Measurements from ENCODE around the gene OR52N2. TPM values are rescaled to one million over a fixed set of nuclear protein-coding genes. Genes with fewer than 3 reads are reported as not detected.
A peak's percentile ranks its signal among the peaks of the same experiment; 100 is the strongest.

Gene OR52N2
- total RNA-seq = not detected

DNA sequence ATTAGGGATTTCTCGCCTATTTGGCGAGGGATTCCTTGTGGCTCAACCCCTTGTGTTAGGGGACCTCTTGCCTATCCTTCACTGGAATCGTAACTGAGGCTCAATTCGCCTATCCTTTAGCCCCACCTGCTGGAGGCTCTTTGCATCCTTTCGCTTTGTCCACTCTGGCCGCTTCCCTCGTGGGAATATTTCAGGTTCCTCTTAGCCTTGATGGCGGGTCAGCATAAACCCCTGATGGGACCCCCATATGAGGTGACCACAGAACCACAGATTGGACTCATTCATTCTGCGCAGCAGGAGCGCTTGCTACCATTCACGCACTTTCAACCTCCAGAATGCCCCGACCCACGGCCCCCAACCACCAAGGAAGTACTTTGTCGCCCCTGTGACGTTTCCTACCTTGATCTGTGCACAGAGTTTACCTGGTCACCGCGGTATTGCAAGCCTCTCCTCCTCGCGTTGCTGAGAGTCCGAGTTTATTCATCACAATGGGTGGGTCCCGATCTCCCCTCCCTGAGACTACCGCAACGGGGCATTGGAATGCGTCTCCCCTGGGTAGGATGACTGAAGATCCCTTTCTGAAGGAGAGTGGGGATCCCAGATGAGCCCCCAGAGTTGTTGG is at the start of gene OR52N2:
TSS of gene OR52N2 (plus strand) at position 425 of the 622 bp plus-strand sequence. CDS start 11,412 bp downstream, outside the sequence.
- intact Hi-C loops (cut with DNase I) = loop anchor here (5.0 to 10.0 kb wide), 3 partner anchors 134 to 681 kb away; no protein-coding TSS in a partner anchor
- H3K27ac ChIP-seq = no peak within 1 kb of the TSS
- H3K9me3 ChIP-seq = no peaks in the 10 kb centered on the region
- peak within 1 kb of the TSS; percentile 18 to 20 for H3K4me3 ChIP-seq
- H3K36me3 ChIP-seq = no peaks in the 10 kb centered on the region
- H3K27me3 ChIP-seq (replicated peaks; ENCODE audit: insufficient read depth) = no peaks in the 10 kb centered on the region
- no peaks in the 10 kb centered on the region for H3K4me1 ChIP-seq (replicated peaks)
- peak; percentile 63 for DNase-seq (ENCODE audit: low spot score)
- no peak for TF ChIP-seq POLR2A (IDR thresholded peaks at IDR 0.05)
- TF ChIP-seq, protein P1, sequence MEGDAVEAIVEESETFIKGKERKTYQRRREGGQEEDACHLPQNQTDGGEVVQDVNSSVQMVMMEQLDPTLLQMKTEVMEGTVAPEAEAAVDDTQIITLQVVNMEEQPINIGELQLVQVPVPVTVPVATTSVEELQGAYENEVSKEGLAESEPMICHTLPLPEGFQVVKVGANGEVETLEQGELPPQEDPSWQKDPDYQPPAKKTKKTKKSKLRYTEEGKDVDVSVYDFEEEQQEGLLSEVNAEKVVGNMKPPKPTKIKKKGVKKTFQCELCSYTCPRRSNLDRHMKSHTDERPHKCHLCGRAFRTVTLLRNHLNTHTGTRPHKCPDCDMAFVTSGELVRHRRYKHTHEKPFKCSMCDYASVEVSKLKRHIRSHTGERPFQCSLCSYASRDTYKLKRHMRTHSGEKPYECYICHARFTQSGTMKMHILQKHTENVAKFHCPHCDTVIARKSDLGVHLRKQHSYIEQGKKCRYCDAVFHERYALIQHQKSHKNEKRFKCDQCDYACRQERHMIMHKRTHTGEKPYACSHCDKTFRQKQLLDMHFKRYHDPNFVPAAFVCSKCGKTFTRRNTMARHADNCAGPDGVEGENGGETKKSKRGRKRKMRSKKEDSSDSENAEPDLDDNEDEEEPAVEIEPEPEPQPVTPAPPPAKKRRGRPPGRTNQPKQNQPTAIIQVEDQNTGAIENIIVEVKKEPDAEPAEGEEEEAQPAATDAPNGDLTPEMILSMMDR (IDR thresholded peaks at IDR 0.05) = peak; percentile 41 to 79 (median 68)
- WGBS = 24% methylated on average over 24 of the region's 24 CpGs

DNA sequence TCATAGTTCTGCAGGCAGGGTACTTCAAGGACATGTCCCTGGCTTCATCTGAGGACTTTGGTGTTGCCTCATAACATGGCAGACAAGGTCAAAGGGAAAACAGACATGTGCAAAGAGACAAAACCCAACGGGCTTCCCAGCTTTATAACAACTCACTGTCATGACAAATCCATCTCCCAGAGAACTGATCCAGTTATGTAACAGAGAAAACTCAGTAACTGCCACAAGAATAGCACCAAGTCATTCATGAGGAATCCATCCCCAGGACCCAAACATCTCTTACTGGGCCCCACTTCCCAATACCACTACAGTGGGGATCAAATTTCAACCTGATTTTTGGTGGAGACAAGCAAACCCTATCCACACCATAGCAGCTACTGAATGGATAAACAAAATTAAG is 41.7 kb upstream of the OR52N2 start:
- Histone ChIP-seq H3K4me1 (replicated peaks) (no peaks in the 10 kb centered on the region), H3K9me3 (no peaks in the 10 kb centered on the region), H3K27ac (no peak overlapping the region), H3K27me3 (replicated peaks; ENCODE audit: insufficient read depth) (no peaks in the 10 kb centered on the region), H3K4me3 (no peak overlapping the region), H3K36me3 (no peaks in the 10 kb centered on the region)
- intact Hi-C loops (cut with DNase I) = no loop called here
- 53% methylated on average over 1 of the region's 1 CpG for WGBS
- TF ChIP-seq, protein P1 (IDR thresholded peaks at IDR 0.05) = no peak
- TF ChIP-seq POLR2A (IDR thresholded peaks at IDR 0.05) = no peak
- TF ChIP-seq POLR2AphosphoS5 (IDR thresholded peaks at IDR 0.05) = no peak
- DNase-seq (ENCODE audit: low spot score) = no peak

GRCh38 chr11:5783255-5783654 is 25.5 kb upstream of the OR52N2 start, which contains the start of gene OR52N5:
TSS of gene OR52N5 (minus strand) at chr11:5783355. CDS start at chr11:5778634, 4,721 bp downstream.
- 58% methylated on average over 4 of the region's 4 CpGs for WGBS
- intact Hi-C loops (cut with DNase I) = no loop called here

DNA sequence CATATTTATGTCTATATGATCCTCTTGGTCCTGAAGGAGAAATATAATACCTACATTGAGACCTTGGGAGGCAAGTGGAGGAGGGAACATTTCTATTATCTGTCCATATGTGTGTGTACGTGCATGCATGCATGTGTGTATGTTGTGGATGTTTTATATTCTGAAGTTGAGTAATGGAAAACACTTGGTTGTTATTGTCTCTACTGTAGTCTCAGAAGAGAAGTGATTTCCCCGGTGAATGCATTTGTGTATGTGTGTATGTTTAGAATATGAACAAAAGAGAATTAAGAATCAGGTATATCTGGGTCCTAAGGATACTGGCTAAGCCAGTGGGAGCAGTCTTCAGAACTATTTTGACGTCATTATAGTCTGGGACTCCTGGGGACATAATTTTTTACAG is 17.6 kb upstream of the OR52N2 start, which contains the start of gene OR52N1:
TSS of gene OR52N1 (minus strand) at position 101 of the 400 bp plus-strand sequence. CDS start 2,449 bp downstream, outside the sequence.
- no peak for DNase-seq (ENCODE audit: low spot score)
- H3K27me3 ChIP-seq (replicated peaks; ENCODE audit: insufficient read depth) = no peaks in the 10 kb centered on the region
- no peak within 1 kb of the TSS for H3K4me3 ChIP-seq
- intact Hi-C loops (cut with DNase I) = no loop called here
- WGBS = 78% methylated on average over 3 of the region's 3 CpGs
- no peaks in the 10 kb centered on the region for H3K36me3 ChIP-seq
- H3K4me1 ChIP-seq (replicated peaks) = no peaks in the 10 kb centered on the region
- no peak within 1 kb of the TSS for H3K27ac ChIP-seq
- no peaks in the 10 kb centered on the region for H3K9me3 ChIP-seq
- TF ChIP-seq POLR2AphosphoS5 (IDR thresholded peaks at IDR 0.05) = no peak

More at GRCh38 chr11:5783255-5783654, 25.5 kb upstream of the OR52N2 start, which contains the start of gene OR52N5:
- Histone ChIP-seq H3K27me3 (replicated peaks; ENCODE audit: insufficient read depth) (no peaks in the 10 kb centered on the region), H3K4me1 (replicated peaks) (no peaks in the 10 kb centered on the region), H3K36me3 (no peaks in the 10 kb centered on the region), H3K4me3 (no peak within 1 kb of the TSS), H3K27ac (no peak within 1 kb of the TSS), H3K9me3 (no peaks in the 10 kb centered on the region)
- DNase-seq (ENCODE audit: low spot score) = no peak
- TF ChIP-seq POLR2A (IDR thresholded peaks at IDR 0.05) = no peak
- TF ChIP-seq, protein P1 (IDR thresholded peaks at IDR 0.05) = no peak
- no peak for TF ChIP-seq POLR2AphosphoS5 (IDR thresholded peaks at IDR 0.05)

DNA sequence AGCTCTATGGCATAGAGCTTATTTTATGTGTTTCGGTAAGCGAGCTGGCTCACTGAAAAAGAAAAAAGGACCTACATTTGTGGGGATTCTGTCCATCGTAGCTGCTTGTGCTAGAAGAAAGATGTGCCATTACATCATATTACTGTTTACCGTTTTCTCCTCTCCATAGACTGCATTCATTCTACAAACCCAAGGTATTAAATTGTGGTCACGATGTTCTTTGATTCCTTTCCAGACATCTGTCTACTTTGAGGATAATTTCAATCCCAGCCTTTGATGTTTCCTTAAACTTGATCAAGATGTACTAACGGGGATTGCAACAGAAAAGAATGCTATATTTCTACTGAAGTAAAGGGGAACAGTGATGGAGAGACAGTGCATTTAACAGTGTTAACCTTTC is 12.2 kb upstream of the OR52N2 start:
- Histone ChIP-seq H3K27ac (no peak overlapping the region), H3K9me3 (no peaks in the 10 kb centered on the region), H3K4me3 (no peak overlapping the region), H3K4me1 (replicated peaks) (no peaks in the 10 kb centered on the region), H3K36me3 (no peaks in the 10 kb centered on the region), H3K27me3 (replicated peaks; ENCODE audit: insufficient read depth) (no peaks in the 10 kb centered on the region)
- 69% methylated on average over 6 of the region's 6 CpGs for WGBS
- DNase-seq (ENCODE audit: low spot score) = no peak
- TF ChIP-seq, protein P1 (IDR thresholded peaks at IDR 0.05) = no peak
- no peak for TF ChIP-seq POLR2A (IDR thresholded peaks at IDR 0.05)
- TF ChIP-seq POLR2AphosphoS5 (IDR thresholded peaks at IDR 0.05) = no peak
- intact Hi-C loops (cut with DNase I) = no loop called here
